Inflammatory macrophage treated with lipopolysaccharide for 1 hour (primary cell): ENCODE measurements around the gene FASTKD3.

ENCODE experiments used
- DNase-seq, 2 donors: peaks; one replicate each; pipeline ENCODE4 v3.0.0-alpha.2; 2020 to 2022

FASTKD3 gene

GRCh38 chr5:7881091-7881490 is 12.3 kb upstream of the FASTKD3 start:
- no peak for DNase-seq

GRCh38 chr5:7878381-7878873 is 9.6 kb upstream of the FASTKD3 start:
- peak; percentile 83 to 97 for DNase-seq

DNA sequence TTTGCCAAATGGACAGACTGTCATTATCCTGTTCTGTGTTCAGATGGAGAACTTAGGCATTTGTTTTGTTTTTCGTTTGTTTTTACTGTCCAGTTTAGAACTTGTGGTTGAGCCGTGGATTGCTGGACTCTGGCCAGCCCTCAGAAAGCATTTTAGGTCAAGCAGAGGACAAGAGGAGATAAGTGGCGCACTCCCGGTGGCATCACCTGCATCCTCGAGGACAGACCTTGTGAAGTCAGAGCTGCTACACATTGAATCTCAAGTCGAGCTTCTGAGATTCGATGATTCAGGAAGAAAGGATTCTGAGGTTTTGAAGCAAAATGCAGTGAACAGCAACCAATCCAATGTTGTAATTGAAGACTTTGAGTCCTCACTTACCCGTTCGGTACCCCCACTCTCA is 9.0 kb upstream of the FASTKD3 start:
- DNase-seq = no peak

- peak in 1 of 2 donors; percentile 47 for DNase-seq
These were observed 8.0 kb upstream of the FASTKD3 start for GRCh38 chr5:7876867-7877266.

DNA sequence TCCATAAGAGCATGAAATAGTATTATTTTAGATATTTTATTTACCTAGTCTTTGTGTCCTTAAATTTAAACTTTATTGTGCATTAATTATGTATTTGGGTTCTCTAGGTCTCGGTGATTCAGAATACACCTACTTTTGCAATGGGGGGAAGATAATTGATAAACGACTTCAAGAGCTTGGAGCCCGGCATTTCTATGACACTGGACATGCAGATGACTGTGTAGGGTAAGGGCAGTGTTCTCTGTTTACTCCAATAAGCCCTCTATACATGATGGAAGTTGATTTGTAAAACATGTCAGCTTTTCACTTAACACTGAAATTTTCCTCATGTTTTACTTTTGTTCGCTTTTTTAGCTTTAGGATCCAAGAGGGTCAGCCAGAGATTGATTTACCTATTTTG is 6.3 kb upstream of the FASTKD3 start:
- no peak for DNase-seq

GRCh38 chr5:7874639-7875038 is 5.8 kb upstream of the FASTKD3 start:
- DNase-seq = no peak

DNA sequence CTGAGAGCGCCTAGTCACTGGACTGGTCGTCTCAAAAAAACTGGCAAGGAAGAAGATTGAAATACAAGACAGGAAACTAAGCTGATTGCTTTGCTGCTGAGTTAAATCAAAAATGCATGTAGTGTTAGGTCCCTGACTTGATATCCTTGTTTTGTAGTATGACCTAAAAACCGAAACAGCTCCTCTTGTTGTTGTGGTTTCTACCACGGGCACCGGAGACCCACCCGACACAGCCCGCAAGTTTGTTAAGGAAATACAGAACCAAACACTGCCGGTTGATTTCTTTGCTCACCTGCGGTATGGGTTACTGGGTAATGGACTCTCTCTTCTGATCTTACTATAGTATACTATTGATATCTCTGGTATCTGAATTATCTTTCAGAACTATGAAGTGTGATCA is 4.4 kb upstream of the FASTKD3 start:
- no peak for DNase-seq

- no peak for DNase-seq
These were observed 3.8 kb upstream of the FASTKD3 start for GRCh38 chr5:7872517-7873130.

DNA sequence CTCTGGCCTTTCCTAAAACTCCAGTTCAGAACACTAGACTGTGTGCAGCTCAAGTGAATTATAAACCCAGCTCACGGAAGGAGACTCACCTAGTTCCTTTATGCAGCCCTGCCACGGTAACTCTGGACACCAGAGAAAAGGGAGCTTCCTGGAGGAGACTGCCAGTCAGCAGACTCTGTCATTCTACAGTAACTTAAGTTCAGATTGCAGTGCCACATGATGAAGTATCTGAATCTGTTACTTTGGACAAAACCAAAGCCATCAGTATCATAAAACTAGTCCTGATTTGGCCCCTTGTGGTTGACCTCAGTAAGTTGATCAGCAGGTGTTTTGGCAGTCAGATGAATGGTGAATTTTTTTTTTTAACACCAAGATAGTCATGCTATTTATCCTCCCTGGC is 2.8 kb upstream of the FASTKD3 start:
- no peak for DNase-seq

- DNase-seq = peak; percentile 32 to 53
These were observed 774 bp upstream of the FASTKD3 start for GRCh38 chr5:7869474-7870136.

- no peak for DNase-seq
These were observed 431 bp downstream of the FASTKD3 start for GRCh38 chr5:7868427-7868772.

- DNase-seq = no peak
These were observed 1.6 kb downstream of the FASTKD3 start for GRCh38 chr5:7867260-7867659.

- no peak for DNase-seq
These were observed 2.6 kb downstream of the FASTKD3 start for GRCh38 chr5:7866196-7866595.

- DNase-seq = no peak
These were observed 10.8 kb downstream of the FASTKD3 start for GRCh38 chr5:7857926-7858632.

DNA sequence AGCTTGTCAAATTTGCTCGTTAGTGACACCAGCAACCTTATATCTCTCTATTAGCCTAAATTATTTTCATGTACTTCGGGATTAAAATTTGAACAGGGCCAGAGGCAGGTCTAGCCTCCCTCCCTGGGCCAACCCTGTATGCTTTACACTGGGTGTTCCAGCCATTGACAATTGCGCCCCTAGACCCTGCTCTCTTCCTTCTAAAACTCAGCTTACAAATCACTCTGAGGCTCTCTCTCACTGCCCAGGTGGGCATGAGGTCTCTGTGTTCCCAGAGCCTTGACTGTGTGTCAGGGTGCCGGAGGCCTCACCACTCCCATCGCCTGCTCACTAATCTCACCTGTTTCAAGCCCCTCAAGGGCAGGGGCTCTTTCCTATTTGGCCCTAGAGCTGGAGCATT is 11.5 kb downstream of the FASTKD3 start:
- DNase-seq = no peak

GRCh38 chr5:7856855-7857254 is 12.0 kb downstream of the FASTKD3 start:
- DNase-seq = peak; percentile 15 to 48

- no peak for DNase-seq
These were observed 13.2 kb downstream of the FASTKD3 start for GRCh38 chr5:7855611-7856010.

DNA sequence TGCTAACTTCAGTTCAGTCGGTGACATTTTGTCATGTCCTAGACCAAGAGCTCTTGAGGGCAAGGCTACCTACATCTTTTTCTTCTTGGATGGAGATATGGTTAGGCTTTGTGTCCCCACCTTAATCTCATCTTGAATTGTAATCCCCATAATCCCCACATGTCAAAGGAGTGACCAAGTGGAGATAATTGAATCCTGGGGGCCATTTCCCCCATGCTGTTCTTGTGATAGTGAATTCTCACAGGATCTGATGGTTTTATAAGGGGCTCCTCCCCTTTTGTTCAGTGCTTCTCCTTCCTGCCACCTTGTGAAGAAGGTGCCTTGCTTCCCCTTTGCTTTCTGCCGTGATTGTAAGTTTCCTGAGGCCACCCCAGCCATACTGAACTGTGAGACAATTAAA is 15.8 kb downstream of the FASTKD3 start:
- DNase-seq = no peak

DNA sequence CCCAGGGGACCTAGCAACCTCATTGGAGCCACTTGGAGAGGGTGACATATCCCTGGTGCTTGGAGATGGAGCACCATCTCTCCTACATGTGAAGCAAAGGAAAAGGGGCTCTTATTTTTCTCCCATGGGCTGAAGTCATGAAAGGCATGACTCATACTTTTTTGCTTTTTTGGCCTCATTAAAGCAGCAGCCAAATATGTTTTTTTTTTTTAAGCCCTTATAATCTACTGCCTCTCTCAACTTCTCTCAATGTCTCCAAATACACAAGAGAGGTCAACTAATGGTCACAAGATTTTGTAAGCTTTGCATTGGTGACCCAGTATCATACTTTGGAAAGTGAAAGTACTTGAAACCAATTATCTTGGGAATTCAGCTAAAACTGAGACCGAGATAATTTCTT is 16.3 kb downstream of the FASTKD3 start:
- DNase-seq = peak in 1 of 2 donors; percentile 3

GRCh38 chr5:7851617-7852289 is 17.1 kb downstream of the FASTKD3 start:
- no peak for DNase-seq

DNA sequence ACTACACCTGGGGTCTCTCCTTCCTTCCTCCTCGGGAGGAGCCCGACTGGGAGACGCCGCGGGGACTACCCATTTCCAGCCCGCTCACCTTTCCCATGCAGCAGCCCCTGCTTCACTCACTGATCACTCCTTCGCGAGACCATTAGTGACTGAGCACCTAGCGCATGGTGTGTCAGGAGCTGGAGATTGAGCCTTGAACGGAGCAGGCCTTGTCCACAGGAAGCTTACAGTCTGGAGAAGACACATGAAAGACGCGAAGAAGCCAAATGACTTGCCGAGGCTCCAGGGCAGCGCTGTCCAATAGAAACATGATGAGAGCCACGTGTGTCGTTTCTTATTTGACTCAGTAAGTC is 17.6 kb downstream of the FASTKD3 start:
- no peak for DNase-seq

DNA sequence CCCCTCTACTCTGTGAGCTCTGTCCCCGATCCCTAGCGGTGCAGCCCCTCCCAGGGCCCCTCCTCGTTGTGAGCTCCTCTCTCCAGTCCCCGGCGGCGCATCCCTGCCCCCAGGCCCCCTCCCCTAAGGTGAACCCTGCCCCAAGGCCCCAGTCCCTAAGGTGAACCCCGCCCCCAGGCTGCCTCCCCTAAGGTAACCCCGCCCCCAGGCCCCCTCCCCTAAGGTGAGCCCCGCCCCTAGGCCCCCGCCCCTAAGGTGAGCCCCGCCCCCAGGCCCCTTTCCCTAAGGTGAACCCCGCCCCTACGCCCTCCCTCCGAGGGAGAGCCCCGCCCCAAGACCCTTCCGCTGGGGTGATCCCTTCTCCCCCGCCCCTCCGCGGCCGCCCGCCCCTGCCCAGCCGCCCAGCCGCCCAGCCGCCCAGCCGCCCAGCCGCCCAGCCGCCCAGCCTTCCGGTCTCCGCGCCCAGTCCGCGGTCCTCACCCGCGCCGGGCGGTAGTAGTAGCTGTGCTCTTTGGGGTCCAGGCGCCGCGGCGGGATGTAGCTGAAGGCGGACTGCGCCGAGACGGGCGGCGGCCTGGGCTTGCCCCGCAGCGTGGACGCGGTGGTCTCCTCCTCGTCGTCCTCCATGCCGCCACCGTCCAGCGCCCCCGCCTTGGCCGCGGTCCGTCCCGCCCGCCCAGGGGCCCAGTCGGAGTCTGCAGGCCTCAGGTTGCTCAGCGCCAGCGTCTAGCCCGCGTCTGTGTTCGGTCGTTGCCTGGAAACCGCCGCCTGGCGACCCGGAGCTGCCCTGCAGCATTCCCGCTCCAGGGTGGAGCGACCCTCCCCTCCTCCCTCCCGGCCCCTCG is 18.2 kb downstream of the FASTKD3 start, which contains the start of gene CFAP90:
Gene CFAP90, minus strand, starts transcription at position 739 of the 845 bp plus-strand sequence. Its CDS starts 112 bp downstream, at position 627.
- no peak for DNase-seq
